DOHH2 (cell line): Measurements from ENCODE around the gene RAI1.

ENCODE experiments used
- EZH2phosphoT487 ChIP-seq: fragments of 200-600 bp; sonication (generic); IDR thresholded peaks from 2 replicates; pipeline ENCODE4 v1.6.1; 2017; ENCODE audit warnings: borderline replicate concordance, mild to moderate bottlenecking, antibody characterized with exemption, low read length, moderate library complexity, mixed read lengths
- TF ChIP-seq, protein P1 (sequence below): fragments of 200-600 bp; sonication (generic); IDR thresholded peaks from one replicate; pipeline ENCODE4 v1.5.1; 2014; ENCODE audit warnings: antibody characterized with exemption, mild to moderate bottlenecking, low read depth, low read length; ENCODE audit not compliant: poor library complexity, severe bottlenecking

GRCh38 chr17:17849147-17849820 lies 168.0 kb downstream of the RAI1 start:
- TF ChIP-seq, protein P1, sequence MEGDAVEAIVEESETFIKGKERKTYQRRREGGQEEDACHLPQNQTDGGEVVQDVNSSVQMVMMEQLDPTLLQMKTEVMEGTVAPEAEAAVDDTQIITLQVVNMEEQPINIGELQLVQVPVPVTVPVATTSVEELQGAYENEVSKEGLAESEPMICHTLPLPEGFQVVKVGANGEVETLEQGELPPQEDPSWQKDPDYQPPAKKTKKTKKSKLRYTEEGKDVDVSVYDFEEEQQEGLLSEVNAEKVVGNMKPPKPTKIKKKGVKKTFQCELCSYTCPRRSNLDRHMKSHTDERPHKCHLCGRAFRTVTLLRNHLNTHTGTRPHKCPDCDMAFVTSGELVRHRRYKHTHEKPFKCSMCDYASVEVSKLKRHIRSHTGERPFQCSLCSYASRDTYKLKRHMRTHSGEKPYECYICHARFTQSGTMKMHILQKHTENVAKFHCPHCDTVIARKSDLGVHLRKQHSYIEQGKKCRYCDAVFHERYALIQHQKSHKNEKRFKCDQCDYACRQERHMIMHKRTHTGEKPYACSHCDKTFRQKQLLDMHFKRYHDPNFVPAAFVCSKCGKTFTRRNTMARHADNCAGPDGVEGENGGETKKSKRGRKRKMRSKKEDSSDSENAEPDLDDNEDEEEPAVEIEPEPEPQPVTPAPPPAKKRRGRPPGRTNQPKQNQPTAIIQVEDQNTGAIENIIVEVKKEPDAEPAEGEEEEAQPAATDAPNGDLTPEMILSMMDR = no peak
- TF ChIP-seq EZH2phosphoT487 = no peak
